ENCODE results near the gene LRRC56.

DNA sequence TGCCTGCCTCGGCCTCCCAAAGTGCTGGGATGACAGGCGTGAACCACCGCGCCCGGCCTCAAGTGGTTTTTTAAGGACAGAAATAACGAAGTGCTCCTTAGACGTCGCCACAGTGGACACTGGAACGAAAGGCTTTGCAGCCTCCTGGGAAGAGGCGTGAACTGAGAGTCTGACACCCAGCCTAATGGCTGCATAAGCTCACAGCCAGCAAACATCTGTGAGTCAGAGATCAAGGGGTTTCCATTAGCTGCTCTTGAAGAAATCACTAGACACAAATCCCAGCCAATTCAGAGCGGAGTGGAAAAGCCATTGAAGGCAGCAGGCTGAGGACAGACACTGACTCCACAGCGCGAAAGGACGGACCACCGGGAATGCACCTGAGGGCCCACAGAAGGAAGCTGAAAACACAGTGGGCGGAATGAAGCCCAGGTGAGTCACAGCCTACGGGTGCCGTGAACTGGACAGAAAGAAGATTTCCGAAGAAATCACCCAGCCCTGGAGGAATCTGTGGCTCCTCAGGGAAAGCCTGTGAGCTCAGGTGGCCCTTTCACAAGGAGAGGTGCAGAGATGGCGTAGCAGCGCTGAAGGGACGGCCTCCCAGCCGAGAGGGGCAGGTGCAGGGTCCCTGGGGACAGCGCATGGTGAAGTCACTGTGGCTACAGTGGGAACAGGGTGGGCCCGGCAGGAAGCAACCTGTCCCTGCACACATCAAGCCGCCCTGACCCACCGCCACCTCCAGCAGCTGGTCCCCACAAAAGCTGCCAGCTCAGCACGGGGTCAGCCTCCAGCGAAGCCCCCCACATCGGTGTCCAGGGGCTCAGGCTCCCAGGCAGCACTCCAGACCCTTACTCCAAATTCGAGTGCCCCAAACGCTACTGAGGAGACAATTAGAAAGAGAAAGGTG is 11.6 kb downstream of the LRRC56 start:
- TF ChIP-seq, protein P1, sequence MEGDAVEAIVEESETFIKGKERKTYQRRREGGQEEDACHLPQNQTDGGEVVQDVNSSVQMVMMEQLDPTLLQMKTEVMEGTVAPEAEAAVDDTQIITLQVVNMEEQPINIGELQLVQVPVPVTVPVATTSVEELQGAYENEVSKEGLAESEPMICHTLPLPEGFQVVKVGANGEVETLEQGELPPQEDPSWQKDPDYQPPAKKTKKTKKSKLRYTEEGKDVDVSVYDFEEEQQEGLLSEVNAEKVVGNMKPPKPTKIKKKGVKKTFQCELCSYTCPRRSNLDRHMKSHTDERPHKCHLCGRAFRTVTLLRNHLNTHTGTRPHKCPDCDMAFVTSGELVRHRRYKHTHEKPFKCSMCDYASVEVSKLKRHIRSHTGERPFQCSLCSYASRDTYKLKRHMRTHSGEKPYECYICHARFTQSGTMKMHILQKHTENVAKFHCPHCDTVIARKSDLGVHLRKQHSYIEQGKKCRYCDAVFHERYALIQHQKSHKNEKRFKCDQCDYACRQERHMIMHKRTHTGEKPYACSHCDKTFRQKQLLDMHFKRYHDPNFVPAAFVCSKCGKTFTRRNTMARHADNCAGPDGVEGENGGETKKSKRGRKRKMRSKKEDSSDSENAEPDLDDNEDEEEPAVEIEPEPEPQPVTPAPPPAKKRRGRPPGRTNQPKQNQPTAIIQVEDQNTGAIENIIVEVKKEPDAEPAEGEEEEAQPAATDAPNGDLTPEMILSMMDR (IDR thresholded peaks at IDR 0.05) = no peak
- TF ChIP-seq POLR2A (IDR thresholded peaks at IDR 0.05) = no peak

All from heart left ventricle (tissue), 13 donors.